Progenitor cell of endocrine pancreas (in vitro differentiated cells): ENCODE measurements around the gene FEM1A. TPM values are rescaled to one million over a fixed set of nuclear protein-coding genes. Genes with fewer than 3 reads are reported as not detected.
"Not testable (repeated sequence)": the region's sequence is repeated elsewhere in the genome, so short reads cannot be mapped to it uniquely, and the experiment has no call there.

Experiments used
- DNase-seq: peaks from one replicate; pipeline ENCODE4 v3.0.0; 2021; ENCODE audit warnings: low spot score; ENCODE audit not compliant: unreplicated experiment
- H3K27ac Mint-ChIP-seq: 2 replicates; pipeline ENCODE4 v1.8.0; 2021; ENCODE audit warnings: mild to moderate bottlenecking, moderate library complexity, mixed read lengths
- H3K27me3 Mint-ChIP-seq: 2 replicates; pipeline ENCODE4 v1.8.0; 2021; ENCODE audit warnings: mixed read lengths
- H3K36me3 Mint-ChIP-seq: 2 replicates; pipeline ENCODE4 v1.8.0; 2022; ENCODE audit warnings: mixed read lengths; ENCODE audit not compliant: insufficient read depth
- H3K4me1 Mint-ChIP-seq: 2 replicates; pipeline ENCODE4 v1.8.0; 2021; ENCODE audit warnings: low read depth, mixed read lengths
- H3K4me3 Mint-ChIP-seq: 2 replicates; pipeline ENCODE4 v1.8.0; 2021; ENCODE audit warnings: low read depth, mild to moderate bottlenecking, moderate library complexity, mixed read lengths
- H3K9me3 Mint-ChIP-seq: 2 replicates; pipeline ENCODE4 v1.8.0; 2021; ENCODE audit warnings: low read depth, mixed read lengths
- CTCF ChIP-seq: fragments of 200-600 bp; sonication (generic); IDR thresholded peaks from one replicate; pipeline ENCODE4 v1.5.0; 2021; ENCODE audit warnings: antibody characterized with exemption, mild to moderate bottlenecking; ENCODE audit not compliant: unreplicated experiment
- total RNA-seq: library from RNA; stranded (reverse); gene quantifications from 2 replicates; pipeline ENCODE4 v1.2.1, GENCODE V29; 2021

The FEM1A gene
- total RNA-seq, 1 donor from 2014 or later = 13.0 TPM

GRCh38 chr19:4792019-4792865, 708 bp downstream of the FEM1A start:
- not testable (repeated sequence) for DNase-seq
- peak overlapping the region; percentile 84 for H3K27ac Mint-ChIP-seq

DNA sequence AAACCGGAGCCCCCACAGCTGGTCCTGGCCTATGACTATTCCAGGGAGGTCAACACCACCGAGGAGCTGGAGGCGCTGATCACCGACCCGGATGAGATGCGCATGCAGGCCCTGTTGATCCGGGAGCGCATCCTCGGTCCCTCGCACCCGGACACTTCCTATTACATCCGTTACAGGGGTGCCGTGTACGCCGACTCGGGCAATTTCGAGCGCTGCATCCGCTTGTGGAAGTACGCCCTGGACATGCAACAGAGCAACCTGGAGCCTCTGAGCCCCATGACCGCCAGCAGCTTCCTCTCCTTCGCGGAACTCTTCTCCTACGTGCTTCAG, 1.3 kb downstream of the FEM1A start:
- H3K4me3 Mint-ChIP-seq = peak overlapping the region; percentile 76
- H3K27me3 Mint-ChIP-seq, H3K27ac Mint-ChIP-seq, H3K9me3 Mint-ChIP-seq, H3K4me1 Mint-ChIP-seq, H3K36me3 Mint-ChIP-seq, DNase-seq: not testable (repeated sequence)

More at GRCh38 chr19:4792019-4792865, 708 bp downstream of the FEM1A start:
- peak overlapping the region; percentile 76 for H3K4me3 Mint-ChIP-seq
- not testable (repeated sequence) for H3K9me3 Mint-ChIP-seq, H3K36me3 Mint-ChIP-seq, H3K27me3 Mint-ChIP-seq, H3K4me1 Mint-ChIP-seq
- peak; percentile 12 for TF ChIP-seq CTCF

GRCh38 chr19:4793278-4793677, 1.7 kb downstream of the FEM1A start:
- H3K4me3 Mint-ChIP-seq = peak overlapping the region; percentile 76
- not testable (repeated sequence) for H3K36me3 Mint-ChIP-seq, DNase-seq, H3K27ac Mint-ChIP-seq, H3K9me3 Mint-ChIP-seq, H3K4me1 Mint-ChIP-seq, H3K27me3 Mint-ChIP-seq

DNA sequence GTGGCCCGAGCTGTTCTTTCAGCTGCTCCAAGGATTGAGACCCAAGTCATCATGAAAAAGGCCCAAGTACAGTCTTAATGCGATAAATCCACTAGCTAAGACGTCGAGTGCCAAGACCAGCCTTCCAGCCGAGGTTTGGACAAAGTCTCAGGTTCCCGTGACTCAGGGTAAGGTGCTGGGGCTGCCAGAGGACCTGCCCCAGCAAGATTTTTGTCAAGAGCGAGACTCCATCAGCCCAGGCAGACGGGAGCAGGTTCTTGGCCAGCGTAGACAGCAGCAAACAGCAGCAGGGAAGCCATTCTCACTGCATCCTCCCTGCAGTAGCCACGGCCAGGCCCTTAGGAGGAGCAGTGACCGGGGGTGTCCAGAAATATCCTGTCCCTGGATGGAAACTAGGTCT, 3.4 kb downstream of the FEM1A start:
- Mint-ChIP-seq H3K9me3 (no peaks in the 10 kb centered on the region), H3K4me1 (peaks cover 4% of the 10 kb centered on the region), H3K36me3 (peaks cover 10% of the 10 kb centered on the region), H3K27ac (no peak overlapping the region), H3K4me3 (no peak overlapping the region), H3K27me3 (no peaks in the 10 kb centered on the region)
- DNase-seq = no peak
- no peak for TF ChIP-seq CTCF

DNA sequence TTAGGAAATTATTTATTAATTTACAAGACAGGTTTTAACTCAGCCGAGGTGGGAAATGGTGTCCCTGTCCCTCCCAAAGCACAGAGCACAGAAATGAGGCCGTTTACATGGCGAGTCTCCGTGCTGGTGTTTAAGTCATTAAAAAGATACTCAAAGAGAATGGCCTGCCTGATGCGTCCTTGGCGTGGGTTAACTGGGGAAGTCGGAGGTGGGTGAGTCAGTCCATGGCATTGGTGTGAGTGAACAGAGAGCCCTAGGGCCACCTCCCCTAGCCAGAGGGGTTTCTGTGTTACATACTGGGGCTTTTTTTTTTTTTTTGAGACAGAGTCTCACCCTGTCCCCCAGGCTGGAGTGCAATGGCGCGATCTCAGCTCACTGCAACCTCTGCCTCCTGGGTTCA, 3.9 kb downstream of the FEM1A start:
- no peak for DNase-seq
- Mint-ChIP-seq H3K4me1 (peaks cover 4% of the 10 kb centered on the region), H3K4me3 (no peak overlapping the region), H3K27me3 (no peaks in the 10 kb centered on the region), H3K9me3 (no peaks in the 10 kb centered on the region), H3K27ac (no peak overlapping the region), H3K36me3 (peaks cover 10% of the 10 kb centered on the region)
- no peak for TF ChIP-seq CTCF

GRCh38 chr19:4800591-4801081, 9.1 kb downstream of the FEM1A start:
- H3K36me3 Mint-ChIP-seq = peaks cover 9% of the 10 kb centered on the region
- H3K27ac Mint-ChIP-seq = no peak overlapping the region
- TF ChIP-seq CTCF = no peak
- H3K9me3 Mint-ChIP-seq = no peaks in the 10 kb centered on the region
- no peak for DNase-seq
- no peaks in the 10 kb centered on the region for H3K4me1 Mint-ChIP-seq
- H3K27me3 Mint-ChIP-seq = no peaks in the 10 kb centered on the region
- no peak overlapping the region for H3K4me3 Mint-ChIP-seq
